Adipose tissue (tissue), 3 donors: ENCODE data around the gene HELLS. TPM values are rescaled to one million over a fixed set of nuclear protein-coding genes. Genes with fewer than 3 reads are reported as not detected.

Source experiments
- H3K27ac ChIP-seq: one replicate; pipeline ENCODE4 v1.5.1; 2013; ENCODE audit warnings: low read depth, low read length
- WGBS, 3 donors: extraction: QIAGEN DNeasy Blood & Tissue Kit; methylation state at CpG; one replicate each; pipeline ENCODE4 v1.1.7; 2013; 5-methylcytosine and 5-hydroxymethylcytosine counted together
- polyA plus RNA-seq, 3 donors: library from polyadenylated mRNA; stranded (reverse); fragments of 200-250 nt; gene quantifications; one replicate each; pipeline ENCODE4 v1.2.3, GENCODE V29; 2013
- donor health status: healthy with polysubstance abuse.
- donor health status: Bipolar disorder and iron deficiency.
- donor health status: healthy.

HELLS gene
- polyA plus RNA-seq, 3 donors = 0.56 to 1.3 (median 0.58) TPM

DNA sequence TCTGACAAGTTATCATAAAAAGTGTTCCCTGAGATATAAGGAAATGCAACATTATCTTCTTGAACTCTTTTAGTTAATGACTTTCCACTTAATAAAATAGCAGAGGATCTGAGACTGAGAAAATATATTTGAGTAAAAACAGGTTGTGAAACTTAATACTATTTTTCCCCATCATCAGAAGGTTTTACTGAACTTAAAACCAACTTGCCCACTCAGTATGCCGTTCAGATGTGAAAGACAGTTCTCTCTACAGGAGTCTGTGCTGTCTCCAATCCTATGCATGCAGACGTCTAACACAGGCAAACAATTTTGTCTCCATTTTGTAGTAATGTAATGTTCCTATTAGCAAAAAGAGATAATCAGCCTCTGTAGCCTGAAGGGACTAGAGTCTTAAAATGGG lies 99.7 kb downstream of the HELLS start:
- 48 to 68% (median 48%) methylated on average over 2 of the region's 2 CpGs for WGBS, 3 donors

More for the DNA sequence above, 99.7 kb downstream of the HELLS start:
- H3K27ac ChIP-seq = no peak overlapping the region

Other genes with a start within 250 kb of the HELLS start
- gene NOC3L, start 182.8 kb upstream of the HELLS start, polyA plus RNA-seq = 1 to 10 TPM; 3.3 to 8.8 (median 5.6) TPM
- gene TBC1D12, start 143.2 kb upstream of the HELLS start, polyA plus RNA-seq = 1 to 10 TPM; 2.9 to 7.6 (median 4.1) TPM
- 1 to 10 TPM in 1 of 3 donors, under 1 TPM in 2; 0.06 to 1.9 (median 0.22) TPM for gene CYP2C18, start 137.9 kb downstream of the HELLS start, polyA plus RNA-seq
- not detected for gene CYP2C19, start 216.9 kb downstream of the HELLS start, polyA plus RNA-seq